K562 (cell line): ENCODE results near the gene GP1BB. TPM values are rescaled to one million over a fixed set of nuclear protein-coding genes. Genes with fewer than 3 reads are reported as not detected.

ENCODE experiments used
- ATAC-seq: fragments of 200-7000 bp; cut with Tn5 transposase; 3 replicates; pipeline ENCODE4 v1.9.1; 2020; ENCODE audit warnings: moderate library complexity
- BruUV-seq: library from RNA; stranded (reverse); fragments of 400-500 nt; replicated peaks from 2 replicates; lab custom pipeline; 2021; lab: Mats Ljungman, UMichigan
- CTCF ChIA-PET: fragments of 300-600 bp; formaldehyde crosslinking; extraction: SDS; loops from one replicate; lab custom pipeline; 2021; ENCODE audit warnings: low intra/inter-chr PET ratio; lab: Yijun Ruan, JAX
- POLR2A ChIA-PET: fragments of 300-600, 350-650 bp; sonication (Branson Sonifier 250); formaldehyde crosslinking; extraction: SDS; loops from one replicate; lab custom pipeline; 2021; ENCODE audit warnings: antibody characterized with exemption, inconsistent platforms; lab: Yijun Ruan, JAX
- DNase-seq, 4 experiments: peaks; one replicate each; pipeline versions ENCODE4 v3.0.0 to v3.0.0-alpha.2; 2011 to 2018; ENCODE audit warnings: low spot score in 3 of 4, mixed read lengths in 3 of 4; ENCODE audit errors: extremely low read depth in 1 of 4
- FAIRE-seq: peaks from 2 replicates; lab custom pipeline; 2011; peaks lifted over from hg19 to GRCh38; lab: Jason Lieb, UNC
- H2AFZ ChIP-seq: 2 replicates; pipeline ENCODE4 v1.6.0; 2011; ENCODE audit warnings: low read depth, low read length, control low read depth, inconsistent platforms
- H3K27ac ChIP-seq: fragments of 200-600 bp; 3 replicates; pipeline ENCODE4 v1.8.0; 2011; ENCODE audit warnings: low read depth, mild to moderate bottlenecking, control low read depth, inconsistent platforms, low read length, moderate library complexity, mixed read lengths; ENCODE audit errors: extremely low read depth
- H3K27me3 ChIP-seq, 2 experiments: fragments of 300-600 bp in 1 of 2; 2 replicates in 1 of 2; 3 replicates in 1 of 2; pipeline versions ENCODE4 v1.6.0 to v1.8.0; 2011; ENCODE audit warnings: inconsistent platforms in 2 of 2, low read length in 2 of 2, mild to moderate bottlenecking in 1 of 2, mixed read lengths in 1 of 2, moderate library complexity in 1 of 2; ENCODE audit not compliant: control insufficient read depth in 2 of 2, insufficient read depth in 2 of 2
- H3K36me3 ChIP-seq: fragments of 300-600 bp; 3 replicates; pipeline ENCODE4 v1.8.0; 2011; ENCODE audit warnings: mild to moderate bottlenecking, low read length, inconsistent platforms; ENCODE audit not compliant: control insufficient read depth, insufficient read depth
- H3K4me1 ChIP-seq, 2 experiments: fragments of 200-600 bp in 1 of 2; replicated peaks in 1 of 2; 2 replicates in 1 of 2; 3 replicates in 1 of 2; pipeline versions ENCODE4 v1.5.1 to v1.8.0; 2011; ENCODE audit warnings: inconsistent platforms in 2 of 2, low read length in 2 of 2, mild to moderate bottlenecking in 1 of 2, mixed read lengths in 1 of 2, moderate library complexity in 1 of 2; ENCODE audit not compliant: control insufficient read depth in 2 of 2, insufficient read depth in 2 of 2
- H3K4me2 ChIP-seq: 2 replicates; pipeline ENCODE4 v1.6.1; 2011; ENCODE audit warnings: low read length, control low read depth, inconsistent platforms, mixed read lengths; ENCODE audit not compliant: insufficient read depth
- H3K4me3 ChIP-seq: fragments of 200-600 bp; sonication (generic), shearing (Covaris generic); 2 replicates; pipeline ENCODE4 v1.5.1; 2016; ENCODE audit warnings: control low read depth, inconsistent platforms
- H3K79me2 ChIP-seq: fragments of 200-600 bp; 3 replicates; pipeline ENCODE4 v1.8.0; 2011; ENCODE audit warnings: low read length, inconsistent platforms; ENCODE audit not compliant: control insufficient read depth, insufficient read depth
- H3K9ac ChIP-seq, 2 experiments: 2 replicates each; pipeline versions ENCODE4 v1.6.0 to v1.6.1; 2011; ENCODE audit warnings: low read depth in 2 of 2, low read length in 2 of 2, control low read depth in 1 of 2, inconsistent platforms in 1 of 2, mild to moderate bottlenecking in 1 of 2, mixed read lengths in 1 of 2; ENCODE audit not compliant: insufficient read depth in 1 of 2
- H3K9me1 ChIP-seq: one replicate; pipeline ENCODE4 v1.6.0; 2011; ENCODE audit warnings: inconsistent platforms, mild to moderate bottlenecking, low read length, moderate library complexity; ENCODE audit not compliant: control insufficient read depth, insufficient read depth
- H3K9me3 ChIP-seq: replicated peaks from 2 replicates; pipeline ENCODE4 v1.5.1; 2011; ENCODE audit warnings: low read depth, low read length, inconsistent platforms; ENCODE audit not compliant: control insufficient read depth, insufficient read depth
- H4K20me1 ChIP-seq: replicated peaks from 2 replicates; pipeline ENCODE4 v1.6.1; 2011; ENCODE audit warnings: low read length, inconsistent platforms, mixed read lengths; ENCODE audit not compliant: control insufficient read depth, insufficient read depth
- NR4A1 ChIP-seq, 2 experiments: fragments of 250-450 bp in 1 of 2; fragments of 450-650 bp in 1 of 2; sonication (Bioruptor Pico) in 1 of 2; IDR thresholded peaks; 2 replicates each; pipeline versions ENCODE4 v1.4.0 to v1.6.1; 2016 to 2020; ENCODE audit warnings: mild to moderate bottlenecking in 2 of 2, missing compliant biosample characterization in 1 of 2, missing genetic modification characterization in 1 of 2, moderate library complexity in 1 of 2
- PCBP1 ChIP-seq: fragments of 200-400 bp; formaldehyde crosslinking; IDR thresholded peaks from 2 replicates; pipeline ENCODE4 v1.6.1; 2018; ENCODE audit warnings: mild to moderate bottlenecking, low read depth, low read length; ENCODE audit not compliant: poor library complexity, severe bottlenecking
- ZBTB26 ChIP-seq: fragments of 450-650 bp; formaldehyde crosslinking; IDR thresholded peaks from 2 replicates; pipeline ENCODE4 v1.4.0; 2022; ENCODE audit warnings: missing genetic modification characterization
- ZNF184 ChIP-seq: sonication (generic); formaldehyde crosslinking; IDR thresholded peaks from 2 replicates; pipeline ENCODE4 v1.5.0; 2020; ENCODE audit warnings: missing genetic modification reagents
- WGBS: fragments of 100-300 bp; shearing (Covaris generic); methylation state at CpG from one replicate; pipeline ENCODE4 v1.1.6; 2016; ENCODE audit warnings: low coverage, mixed read lengths; ENCODE audit not compliant: insufficient coverage; ENCODE audit errors: missing lambda C conversion rate; 5-methylcytosine and 5-hydroxymethylcytosine counted together
- in situ Hi-C: fragments of 300-500 bp; cut with MboI; formaldehyde crosslinking; loops from 4 replicates; pipeline ENCODE4 v1.15.0; 2018; ENCODE audit warnings: inconsistent platforms, mixed read lengths
- intact Hi-C: fragments of 100-400 bp; cut with micrococcal nuclease; formaldehyde crosslinking; loops from 2 replicates; pipeline ENCODE4 v1.14.2; 2022
- polyA plus RNA-seq, 8 experiments: library from polyadenylated mRNA; depleted of rRNA in 4 of 8; stranded (reverse) in 5 of 8; unstranded in 3 of 8; fragments of >200 nt; fragmentation: Nextera tagmentation in 2 of 8; fragmentation: Illumina TruSeq in 1 of 8; extraction: Ambion mirVana in 2 of 8; extraction: Trizol in 1 of 8; gene quantifications; 2 replicates each; pipeline versions ENCODE4 v1.2.1 to v1.2.3, GENCODE V29; 2011 to 2014; ENCODE audit warnings: inconsistent platforms in 1 of 8, missing spikeins in 1 of 8
- total RNA-seq, 7 experiments: library from RNA; depleted of rRNA in 6 of 7; stranded (reverse); fragments of >200 nt in 6 of 7; fragmentation: Illumina TruSeq in 2 of 7; extraction: Trizol in 2 of 7; gene quantifications; 2 replicates each; pipeline versions ENCODE4 v1.2.1 to v1.2.3, GENCODE V29; 2011 to 2021; ENCODE audit warnings: low replicate concordance in 1 of 7
- TF ChIP-seq, protein P1 (sequence below), 2 experiments: IDR thresholded peaks; 2 replicates each; pipeline ENCODE4 v1.6.1; 2012; ENCODE audit warnings: improper control_type of control experiment in 2 of 2, low read depth in 2 of 2, low read length in 2 of 2, borderline replicate concordance in 1 of 2

Gene GP1BB
- total and polyA plus RNA-seq, 9 of the 15 experiments (the other 6 are each of a cell fraction or from before 2014, with no cell fraction given), result 0.69 to 162 (median 2.8) TPM

- TF ChIP-seq ZBTB26 (CRISPR knock-in tag), result 0 out of 2 replicates have a peak, but pooled peaks have one; percentile 32
Measured at GRCh38 chr22:19750507-19751490, 27.5 kb downstream of the GP1BB start (continued).

DNA sequence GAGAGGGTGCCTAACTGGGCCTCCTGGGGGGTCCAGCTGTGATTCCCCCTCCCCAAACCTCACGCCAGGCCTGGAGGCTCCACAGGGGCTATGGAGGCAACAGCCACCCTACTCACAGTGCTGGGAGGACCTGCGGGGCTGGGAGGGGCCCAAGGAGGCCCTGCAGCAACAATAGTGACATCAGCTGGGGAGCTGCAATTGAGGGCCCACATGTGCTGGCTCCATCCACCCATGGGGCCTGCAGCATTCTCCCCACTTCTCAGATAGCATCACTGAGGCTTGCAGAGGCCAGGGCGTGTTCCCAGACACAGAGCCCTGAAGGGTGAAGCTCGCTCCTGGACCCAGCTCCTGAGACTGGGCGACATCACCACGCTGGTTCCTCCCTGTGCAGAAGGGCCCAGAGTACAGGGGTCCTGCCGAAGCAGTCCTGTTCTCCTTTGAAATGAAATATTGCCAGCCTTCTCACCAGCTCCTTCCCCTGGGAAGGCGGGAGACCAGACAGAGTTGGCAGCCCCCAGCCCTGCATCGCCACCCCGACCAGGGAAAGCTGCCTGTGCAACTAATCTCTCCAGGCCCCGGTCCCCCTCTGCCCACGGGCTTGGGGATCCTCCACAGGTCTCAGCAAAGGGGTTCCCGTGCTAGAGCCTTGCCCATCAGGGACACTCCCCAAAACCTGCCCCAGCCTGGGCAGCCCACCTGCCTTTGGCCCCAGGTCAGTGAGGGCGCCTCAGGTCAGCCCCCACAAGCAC lies 28.3 kb downstream of the GP1BB start:
- H3K36me3 ChIP-seq, result no peaks in the 10 kb centered on the region
- H3K9me3 ChIP-seq, result no peaks in the 10 kb centered on the region; the same call in 1 of the 2 replicates
- DNase-seq (no peak), ATAC-seq (no peak), FAIRE-seq (no peak)
- no peak overlapping the region for H3K4me3 ChIP-seq
- ChIA-PET CTCF (no interaction called here), POLR2A (interaction anchor here (0.5 to 4.5 kb wide), 9 partner anchors 8 to 550 kb away, joined by 3 to 37 read pairs (median 4); no protein-coding TSS in a partner anchor)
- H3K9me1 ChIP-seq, result no peaks in the 10 kb centered on the region
- no peaks in the 10 kb centered on the region for H3K79me2 ChIP-seq
- peak overlapping the region in 1 of 2 experiments; percentile 31; a peak in 2 of 4 replicates for H3K9ac ChIP-seq
- no TSS peak for BruUV-seq
- WGBS, result 8% methylated on average over 14 of the region's 14 CpGs
- peaks cover 57% of the 10 kb centered on the region for H4K20me1 ChIP-seq
- no peak overlapping the region for H3K4me2 ChIP-seq
- H3K27me3 ChIP-seq, result peaks cover 63 to 85% of the 10 kb centered on the region in 2 experiments; a peak in 4 of 5 replicates
- intact Hi-C loops, result no loop called here
- no peak overlapping the region for H3K27ac ChIP-seq
- H2AFZ ChIP-seq, result no peak overlapping the region
- H3K4me1 ChIP-seq, result peaks cover 11 to 70% of the 10 kb centered on the region in 2 experiments
- in situ Hi-C loops, result no loop called here
- TF ChIP-seq NR4A1 (CRISPR knock-in tag; IDR thresholded peaks at IDR 0.05), result 0 out of 2 replicates have a peak, but pooled peaks have one; percentile 30
- no peak for TF ChIP-seq NR4A1 (tag; IDR thresholded peaks at IDR 0.05)
- 0 out of 2 replicates have a peak, but pooled peaks have one; percentile 10 for TF ChIP-seq ZNF184 (CRISPR knock-in tag)
- TF ChIP-seq, protein P1, sequence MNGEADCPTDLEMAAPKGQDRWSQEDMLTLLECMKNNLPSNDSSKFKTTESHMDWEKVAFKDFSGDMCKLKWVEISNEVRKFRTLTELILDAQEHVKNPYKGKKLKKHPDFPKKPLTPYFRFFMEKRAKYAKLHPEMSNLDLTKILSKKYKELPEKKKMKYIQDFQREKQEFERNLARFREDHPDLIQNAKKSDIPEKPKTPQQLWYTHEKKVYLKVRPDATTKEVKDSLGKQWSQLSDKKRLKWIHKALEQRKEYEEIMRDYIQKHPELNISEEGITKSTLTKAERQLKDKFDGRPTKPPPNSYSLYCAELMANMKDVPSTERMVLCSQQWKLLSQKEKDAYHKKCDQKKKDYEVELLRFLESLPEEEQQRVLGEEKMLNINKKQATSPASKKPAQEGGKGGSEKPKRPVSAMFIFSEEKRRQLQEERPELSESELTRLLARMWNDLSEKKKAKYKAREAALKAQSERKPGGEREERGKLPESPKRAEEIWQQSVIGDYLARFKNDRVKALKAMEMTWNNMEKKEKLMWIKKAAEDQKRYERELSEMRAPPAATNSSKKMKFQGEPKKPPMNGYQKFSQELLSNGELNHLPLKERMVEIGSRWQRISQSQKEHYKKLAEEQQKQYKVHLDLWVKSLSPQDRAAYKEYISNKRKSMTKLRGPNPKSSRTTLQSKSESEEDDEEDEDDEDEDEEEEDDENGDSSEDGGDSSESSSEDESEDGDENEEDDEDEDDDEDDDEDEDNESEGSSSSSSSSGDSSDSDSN (IDR thresholded peaks at IDR 0.05; ENCODE audit: borderline replicate concordance in 1 of 2, low read depth in 2 of 2, low read length in 2 of 2), result 0 out of 4 replicates have a peak, but pooled peaks of 1 of the 2 experiments have one; percentile 18
- TF ChIP-seq PCBP1, result peak; percentile 58
